Suprapubic skin (tissue), 3 donors: Measurements from ENCODE around the gene DCDC2C.

Experiments used
- EP300 ChIP-seq: sonication (generic); formaldehyde crosslinking; IDR thresholded peaks from one replicate; pipeline ENCODE4 v1.6.1; 2017; ENCODE audit warnings: antibody characterized with exemption
- POLR2A ChIP-seq, 2 donors: fragments of 450-650 bp; IDR thresholded peaks; one replicate each; pipeline ENCODE4 v1.6.1; 2017; ENCODE audit warnings: antibody characterized with exemption in 2 of 2, mild to moderate bottlenecking in 2 of 2, moderate library complexity in 2 of 2
- TF ChIP-seq, protein P1 (sequence below), 2 donors: fragments of 200-600 bp in 1 of 2; fragments of 450-650 bp in 1 of 2; sonication (generic) in 1 of 2; IDR thresholded peaks; one replicate each; pipeline ENCODE4 v1.5.1; 2016 to 2019; ENCODE audit warnings: antibody characterized with exemption in 2 of 2, mild to moderate bottlenecking in 1 of 2, moderate library complexity in 1 of 2

DNA sequence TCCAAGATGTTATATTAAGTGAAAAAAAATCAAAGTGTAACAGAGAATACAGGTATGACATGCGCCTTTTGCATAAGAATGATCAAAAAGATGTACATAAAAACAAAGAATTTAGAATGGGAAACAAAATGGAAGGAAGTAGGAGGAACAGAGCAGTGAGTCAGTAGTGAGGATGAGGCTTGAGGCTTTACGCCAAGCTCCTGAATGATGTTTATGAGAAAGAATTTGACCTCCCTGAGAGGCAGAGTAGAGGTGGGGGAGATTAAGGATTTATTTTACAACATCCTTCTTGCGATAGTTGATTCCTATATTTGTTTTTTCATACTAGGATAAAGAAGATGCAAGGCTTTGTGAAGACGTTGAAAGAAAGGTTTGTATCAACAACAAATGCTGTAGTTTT lies 81.4 kb downstream of the DCDC2C start:
- TF ChIP-seq POLR2A (IDR thresholded peaks at IDR 0.05) (no peak), EP300 (no peak)
- TF ChIP-seq, protein P1, sequence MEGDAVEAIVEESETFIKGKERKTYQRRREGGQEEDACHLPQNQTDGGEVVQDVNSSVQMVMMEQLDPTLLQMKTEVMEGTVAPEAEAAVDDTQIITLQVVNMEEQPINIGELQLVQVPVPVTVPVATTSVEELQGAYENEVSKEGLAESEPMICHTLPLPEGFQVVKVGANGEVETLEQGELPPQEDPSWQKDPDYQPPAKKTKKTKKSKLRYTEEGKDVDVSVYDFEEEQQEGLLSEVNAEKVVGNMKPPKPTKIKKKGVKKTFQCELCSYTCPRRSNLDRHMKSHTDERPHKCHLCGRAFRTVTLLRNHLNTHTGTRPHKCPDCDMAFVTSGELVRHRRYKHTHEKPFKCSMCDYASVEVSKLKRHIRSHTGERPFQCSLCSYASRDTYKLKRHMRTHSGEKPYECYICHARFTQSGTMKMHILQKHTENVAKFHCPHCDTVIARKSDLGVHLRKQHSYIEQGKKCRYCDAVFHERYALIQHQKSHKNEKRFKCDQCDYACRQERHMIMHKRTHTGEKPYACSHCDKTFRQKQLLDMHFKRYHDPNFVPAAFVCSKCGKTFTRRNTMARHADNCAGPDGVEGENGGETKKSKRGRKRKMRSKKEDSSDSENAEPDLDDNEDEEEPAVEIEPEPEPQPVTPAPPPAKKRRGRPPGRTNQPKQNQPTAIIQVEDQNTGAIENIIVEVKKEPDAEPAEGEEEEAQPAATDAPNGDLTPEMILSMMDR (IDR thresholded peaks at IDR 0.05) = no peak
